TTC549 (cell line): ENCODE data around the gene ZNF319.
"Not testable (repeated sequence)": the region's sequence is repeated elsewhere in the genome, so short reads cannot be mapped to it uniquely, and the experiment has no call there.

Experiments used
- FAIRE-seq: peaks from 2 replicates; lab custom pipeline; 2012; peaks lifted over from hg19 to GRCh38; lab: Jason Lieb, UNC

ZNF319 gene

GRCh38 chr16:57997528-57998265 is 2.8 kb downstream of the ZNF319 start:
- no peak for FAIRE-seq

- no peak for FAIRE-seq
Observed at GRCh38 chr16:57997176-57997527, 3.3 kb downstream of the ZNF319 start.

GRCh38 chr16:57996406-57997175 is 3.9 kb downstream of the ZNF319 start:
- FAIRE-seq, result no peak

GRCh38 chr16:57995721-57996405 is 4.6 kb downstream of the ZNF319 start:
- no peak for FAIRE-seq

- no peak for FAIRE-seq
Observed at GRCh38 chr16:57994778-57995177, 5.7 kb downstream of the ZNF319 start.

- no peak for FAIRE-seq
Observed at GRCh38 chr16:57994361-57994760, 6.1 kb downstream of the ZNF319 start.

- no peak for FAIRE-seq
Observed at GRCh38 chr16:57993897-57994296, 6.6 kb downstream of the ZNF319 start.

GRCh38 chr16:57993438-57993837 is 7.0 kb downstream of the ZNF319 start:
- FAIRE-seq, result no peak

GRCh38 chr16:57992084-57992483 is 8.4 kb downstream of the ZNF319 start:
- no peak for FAIRE-seq

GRCh38 chr16:57991551-57992059 is 8.9 kb downstream of the ZNF319 start:
- FAIRE-seq, result no peak

- no peak for FAIRE-seq
Observed at GRCh38 chr16:57988929-57989328, 11.5 kb downstream of the ZNF319 start.

GRCh38 chr16:57987441-57988177 is 12.9 kb downstream of the ZNF319 start:
- no peak for FAIRE-seq

- no peak for FAIRE-seq
Observed at GRCh38 chr16:57986196-57986595, 14.3 kb downstream of the ZNF319 start.

GRCh38 chr16:57985204-57986181 is 15.0 kb downstream of the ZNF319 start:
- no peak for FAIRE-seq

GRCh38 chr16:57984443-57985203 is 15.8 kb downstream of the ZNF319 start:
- no peak for FAIRE-seq

- no peak for FAIRE-seq
Observed at GRCh38 chr16:57982385-57982784, 18.1 kb downstream of the ZNF319 start.

- FAIRE-seq, result no peak
Observed at GRCh38 chr16:57981636-57982035, 18.8 kb downstream of the ZNF319 start.

GRCh38 chr16:57979006-57979585 is 21.4 kb downstream of the ZNF319 start:
- no peak for FAIRE-seq

GRCh38 chr16:57978070-57978465 is 22.4 kb downstream of the ZNF319 start:
- not testable (repeated sequence) for FAIRE-seq
